ENCODE data around the gene RNASEH2C. TPM values are rescaled to one million over a fixed set of nuclear protein-coding genes. Genes with fewer than 3 reads are reported as not detected.

Gene RNASEH2C
- total and polyA plus RNA-seq, 2 of the 13 experiments (the other 11 are each of a cell fraction or from before 2014, with no cell fraction given) = 27.4 to 50.9 TPM

- H2AFZ ChIP-seq (ENCODE audit: low read length) = no peak overlapping the region
- WGBS (ENCODE audit: low lambda C conversion rate) = 45% methylated on average over 5 of the region's 5 CpGs
- in situ Hi-C loops (cut with HindIII; ENCODE audit: extremely low pct_ligation_motif_present, low pct_unique_long_range_greater_than_20kb) = no loop called here
- ChIA-PET POLR2A (interaction anchor here (1.3 kb wide), 1 partner anchor 65 kb away, joined by 4 read pairs; the partner anchor contains the start of gene PCNX3), CTCF (ENCODE audit: low intra/inter-chr PET ratio, low total read pairs) (no interaction called here)
- H3K4me1 ChIP-seq (ENCODE audit: insufficient read depth, low read length) = no peaks in the 10 kb centered on the region
- no TSS peak for BruUV-seq (replicated peaks)
- no peaks in the 10 kb centered on the region for H3K36me3 ChIP-seq (replicated peaks in 1 of 2; ENCODE audit: control insufficient read depth in 1 of 2, insufficient read depth in 2 of 2, low read length in 2 of 2)
- no peaks in the 10 kb centered on the region for H3K79me2 ChIP-seq (ENCODE audit: insufficient read depth, low read length)
- FAIRE-seq (no peak), DNase-seq (ENCODE audit: low spot score) (no peak), ATAC-seq (no peak)
- peaks cover 0 to 17% of the 10 kb centered on the region in 2 experiments; a peak in 1 of 5 replicates for H3K27me3 ChIP-seq (ENCODE audit: control insufficient read depth in 1 of 2, insufficient read depth in 2 of 2, low read length in 2 of 2)
- no peak overlapping the region for H3K4me2 ChIP-seq (ENCODE audit: low read depth, low read length)
- no peaks in the 10 kb centered on the region for H3K9me3 ChIP-seq (ENCODE audit: low read length)
- intact Hi-C loops (cut with micrococcal nuclease; ENCODE audit: unreplicated experiment) = no loop called here
- H3K9ac ChIP-seq (ENCODE audit: insufficient read depth, low read depth, low read length) = no peak overlapping the region
- no peak overlapping the region for H3K27ac ChIP-seq (ENCODE audit: extremely low read length, insufficient read depth, low read length)
- no peaks in the 10 kb centered on the region for H4K20me1 ChIP-seq (ENCODE audit: insufficient read depth, low read length)
- H3K4me3 ChIP-seq (replicated peaks in 1 of 3; ENCODE audit: insufficient read depth in 1 of 3, low read depth in 2 of 3, low read length in 3 of 3) = no peak overlapping the region
- TF ChIP-seq MBNL3 (CRISPR knock-in tag; conservative IDR thresholded peaks at IDR 0.05) (no peak), ZNF605 (CRISPR knock-in tag; IDR thresholded peaks at IDR 0.05) (no peak), AHDC1 (CRISPR knock-in tag; IDR thresholded peaks at IDR 0.05; ENCODE audit: borderline replicate concordance) (no peak), ZBTB43 (CRISPR knock-in tag; conservative IDR thresholded peaks at IDR 0.05) (no peak), ZNF34 (CRISPR knock-in tag; IDR thresholded peaks at IDR 0.05; ENCODE audit: borderline replicate concordance) (no peak), TRIM24 (CRISPR knock-in tag; IDR thresholded peaks at IDR 0.05) (no peak), MATR3 (CRISPR knock-in tag; IDR thresholded peaks at IDR 0.05) (no peak), HNF4G (IDR thresholded peaks at IDR 0.05; ENCODE audit: borderline replicate concordance, low read depth, low read length) (no peak), HNF4G (CRISPR knock-in tag; IDR thresholded peaks at IDR 0.05; ENCODE audit: borderline replicate concordance, low read depth) (no peak), BCLAF1 (IDR thresholded peaks at IDR 0.05) (no peak), MXI1 (IDR thresholded peaks at IDR 0.05; ENCODE audit: borderline replicate concordance, low read depth, low read length) (no peak), ZNF501 (CRISPR knock-in tag; IDR thresholded peaks at IDR 0.05) (no peak), TAF15 (IDR thresholded peaks at IDR 0.05; ENCODE audit: low read depth, low read length, poor library complexity, severe bottlenecking) (no peak), ZNF251 (CRISPR knock-in tag; IDR thresholded peaks at IDR 0.05) (no peak)
Observed at GRCh38 chr11:65680192-65680743, 40.3 kb downstream of the RNASEH2C start.
